Natural killer cell (primary cell): ENCODE results near the gene LILRB3. TPM values are rescaled to one million over a fixed set of nuclear protein-coding genes. Genes with fewer than 3 reads are reported as not detected.

ENCODE experiments used
- ATAC-seq, 3 donors: fragments of 150-1000 bp in 2 of 3; fragments of 200-7000 bp in 1 of 3; cut with Tn5 transposase; 1 replicate in 1 of 3; 2 replicates in 2 of 3; pipeline ENCODE4 v1.10.0; 2021; ENCODE audit warnings: mild to moderate bottlenecking in 2 of 3, moderate library complexity in 2 of 3
- DNase-seq, 2 donors: peaks; one replicate each; pipeline versions ENCODE4 v3.0.0 to v3.0.0-alpha.2; 2013 to 2021; ENCODE audit warnings: mixed read lengths in 1 of 2
- H3K27ac ChIP-seq: one replicate; pipeline ENCODE4 v1.5.1; 2013; ENCODE audit warnings: mild to moderate bottlenecking, low read length
- H3K27me3 ChIP-seq: one replicate; pipeline ENCODE4 v1.6.1; 2013; ENCODE audit warnings: low read length; ENCODE audit not compliant: control insufficient read depth, insufficient read depth
- H3K36me3 ChIP-seq: one replicate; pipeline ENCODE4 v1.6.1; 2013; ENCODE audit warnings: low read length; ENCODE audit not compliant: control insufficient read depth, insufficient read depth
- H3K4me1 ChIP-seq: one replicate; pipeline ENCODE4 v1.6.1; 2013; ENCODE audit warnings: low read length; ENCODE audit not compliant: control insufficient read depth, insufficient read depth
- H3K4me3 ChIP-seq: one replicate; pipeline ENCODE4 v1.5.1; 2013; ENCODE audit warnings: low read length
- H3K9me3 ChIP-seq: one replicate; pipeline ENCODE4 v1.6.1; 2013; ENCODE audit warnings: low read length; ENCODE audit not compliant: control insufficient read depth, insufficient read depth
- H3K27ac Mint-ChIP-seq, 2 donors: one replicate each; pipeline ENCODE4 v1.8.0; 2022; ENCODE audit warnings: mild to moderate bottlenecking in 2 of 2, mixed read lengths in 2 of 2, moderate library complexity in 1 of 2
- H3K27me3 Mint-ChIP-seq, 2 donors: one replicate each; pipeline ENCODE4 v1.8.0; 2022; ENCODE audit warnings: low read depth in 2 of 2, mixed read lengths in 2 of 2
- H3K36me3 Mint-ChIP-seq: one replicate; pipeline ENCODE4 v1.8.0; 2022; ENCODE audit warnings: mixed read lengths
- H3K4me1 Mint-ChIP-seq, 2 donors: one replicate each; pipeline ENCODE4 v1.8.0; 2022; ENCODE audit warnings: mixed read lengths in 2 of 2
- H3K4me3 Mint-ChIP-seq: one replicate; pipeline ENCODE4 v1.8.0; 2022; ENCODE audit warnings: mild to moderate bottlenecking, moderate library complexity, mixed read lengths
- H3K9me3 Mint-ChIP-seq, 2 donors: one replicate each; pipeline ENCODE4 v1.8.0; 2022; ENCODE audit warnings: mixed read lengths in 2 of 2
- WGBS: methylation state at CpG from one replicate; pipeline ENCODE4 v1.1.7; 2013; ENCODE audit warnings: missing lambda C conversion rate; ENCODE audit not compliant: insufficient coverage; 5-methylcytosine and 5-hydroxymethylcytosine counted together
- intact Hi-C: fragments of 100-400 bp; cut with micrococcal nuclease; formaldehyde crosslinking; loops from one replicate; pipeline ENCODE4 v1.14.2; 2022
- total RNA-seq, 4 donors: library from RNA; stranded (reverse); fragments of 120-200 nt in 1 of 4; gene quantifications; one replicate each; pipeline versions ENCODE4 v1.2.3 to v1.2.4, GENCODE V29; 2013 to 2022
- TF ChIP-seq, protein P1 (sequence below): fragments of 200-600 bp; IDR thresholded peaks from one replicate; pipeline ENCODE4 v1.8.0; 2022; ENCODE audit warnings: antibody characterized with exemption

The LILRB3 gene
- total RNA-seq, 3 donors from 2014 or later (not counting 1 experiment from before 2014, with no cell fraction given) = 6.8 to 12.6 (median 12.6) TPM

DNA sequence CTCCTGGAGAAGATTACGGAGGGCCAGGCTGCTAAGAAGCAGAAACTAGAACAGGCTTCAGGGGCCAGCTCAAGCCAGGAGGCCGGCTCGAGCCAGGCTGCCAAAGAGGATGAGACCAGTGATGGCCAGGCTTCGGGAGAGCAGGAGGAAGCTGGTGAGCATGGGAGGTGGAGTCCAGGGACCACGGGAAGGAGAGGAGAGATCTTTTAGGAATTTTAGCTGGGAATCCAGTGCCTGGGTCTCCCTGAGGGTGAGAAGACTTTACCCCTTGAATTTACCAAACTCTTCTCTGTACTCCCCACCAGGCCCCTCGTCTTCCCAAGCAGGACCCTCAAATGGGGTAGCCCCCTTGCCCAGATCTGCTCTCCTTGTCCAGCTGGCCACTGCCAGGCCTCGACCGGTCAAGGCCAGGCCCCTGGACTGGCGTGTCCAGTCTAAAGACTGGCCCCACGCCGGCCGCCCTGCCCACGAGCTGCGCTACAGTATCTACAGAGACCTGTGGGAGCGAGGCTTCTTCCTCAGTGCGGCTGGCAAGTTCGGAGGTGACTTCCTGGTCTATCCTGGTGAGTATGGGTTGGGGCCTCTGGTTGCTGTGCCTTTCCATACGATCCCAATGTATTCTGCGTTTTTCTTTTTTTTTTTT lies 30.9 kb downstream of the LILRB3 start:
- ATAC-seq (no peak), DNase-seq (no peak)
- peak overlapping the region; percentile 97 to 99 for H3K27ac Mint-ChIP-seq
- H3K27me3 ChIP-seq = no peaks in the 10 kb centered on the region
- H3K4me3 Mint-ChIP-seq = peak overlapping the region; percentile 99
- peak overlapping the region; percentile 98 for H3K27ac ChIP-seq
- no peaks in the 10 kb centered on the region for H3K9me3 ChIP-seq
- intact Hi-C loops = loop anchor here (2.0 to 10.0 kb wide), 2 partner anchors 325 to 1463 kb away; partner anchors contain the start of genes MYADM and U2AF2
- H3K36me3 ChIP-seq = peaks cover 10% of the 10 kb centered on the region
- peaks cover 23% of the 10 kb centered on the region for H3K4me1 ChIP-seq
- TF ChIP-seq, protein P1, sequence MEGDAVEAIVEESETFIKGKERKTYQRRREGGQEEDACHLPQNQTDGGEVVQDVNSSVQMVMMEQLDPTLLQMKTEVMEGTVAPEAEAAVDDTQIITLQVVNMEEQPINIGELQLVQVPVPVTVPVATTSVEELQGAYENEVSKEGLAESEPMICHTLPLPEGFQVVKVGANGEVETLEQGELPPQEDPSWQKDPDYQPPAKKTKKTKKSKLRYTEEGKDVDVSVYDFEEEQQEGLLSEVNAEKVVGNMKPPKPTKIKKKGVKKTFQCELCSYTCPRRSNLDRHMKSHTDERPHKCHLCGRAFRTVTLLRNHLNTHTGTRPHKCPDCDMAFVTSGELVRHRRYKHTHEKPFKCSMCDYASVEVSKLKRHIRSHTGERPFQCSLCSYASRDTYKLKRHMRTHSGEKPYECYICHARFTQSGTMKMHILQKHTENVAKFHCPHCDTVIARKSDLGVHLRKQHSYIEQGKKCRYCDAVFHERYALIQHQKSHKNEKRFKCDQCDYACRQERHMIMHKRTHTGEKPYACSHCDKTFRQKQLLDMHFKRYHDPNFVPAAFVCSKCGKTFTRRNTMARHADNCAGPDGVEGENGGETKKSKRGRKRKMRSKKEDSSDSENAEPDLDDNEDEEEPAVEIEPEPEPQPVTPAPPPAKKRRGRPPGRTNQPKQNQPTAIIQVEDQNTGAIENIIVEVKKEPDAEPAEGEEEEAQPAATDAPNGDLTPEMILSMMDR = no peak
- 81% methylated on average over 19 of the region's 19 CpGs for whole genome bisulfite sequencing
- H3K36me3 Mint-ChIP-seq = no peaks in the 10 kb centered on the region
- peak overlapping the region; percentile 66 for H3K4me3 ChIP-seq
- H3K27me3 Mint-ChIP-seq = no peaks in the 10 kb centered on the region
- peaks cover 26 to 38% of the 10 kb centered on the region in 2 donors for H3K4me1 Mint-ChIP-seq
- no peaks in the 10 kb centered on the region for H3K9me3 Mint-ChIP-seq

DNA sequence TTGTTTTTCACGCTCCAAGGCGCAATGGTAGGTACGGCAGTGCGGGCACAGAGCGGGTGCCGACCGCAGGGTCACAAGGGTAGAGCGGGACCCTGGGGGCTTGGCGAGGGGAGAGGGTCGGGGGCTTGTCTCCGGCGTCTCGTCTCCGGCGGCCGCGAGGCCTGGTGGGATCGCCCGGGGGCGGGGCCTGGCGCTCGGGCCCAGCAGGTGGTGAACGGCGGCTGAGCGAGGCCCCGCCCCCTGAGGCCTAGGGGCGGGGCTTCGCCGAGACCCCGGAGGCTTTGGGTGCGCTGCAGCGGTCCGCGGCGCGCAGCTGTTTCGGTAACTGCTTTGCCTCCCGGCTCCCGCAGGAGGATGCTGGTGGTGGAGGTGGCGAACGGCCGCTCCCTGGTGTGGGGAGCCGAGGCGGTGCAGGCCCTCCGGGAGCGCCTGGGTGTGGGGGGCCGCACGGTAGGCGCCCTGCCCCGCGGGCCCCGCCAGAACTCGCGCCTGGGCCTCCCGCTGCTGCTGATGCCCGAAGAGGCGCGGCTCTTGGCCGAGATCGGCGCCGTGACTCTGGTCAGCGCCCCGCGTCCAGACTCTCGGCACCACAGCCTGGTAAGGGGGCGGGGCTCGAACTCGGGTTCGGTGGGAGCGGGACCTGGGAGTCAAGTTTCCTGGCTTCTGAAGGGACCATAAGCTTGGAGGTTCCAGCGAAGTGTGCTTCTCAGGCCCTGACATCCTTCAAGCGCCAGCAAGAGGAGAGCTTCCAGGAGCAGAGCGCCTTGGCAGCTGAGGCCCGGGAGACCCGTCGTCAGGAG lies 31.6 kb downstream of the LILRB3 start, which contains the start of gene TSEN34:
Gene TSEN34 (plus strand): TSS at position 298 of the 800 bp plus-strand sequence. CDS start 57 bp downstream, at position 355.
- Histone ChIP-seq H3K27me3 (no peaks in the 10 kb centered on the region), H3K36me3 (peaks cover 12% of the 10 kb centered on the region), H3K4me1 (peaks cover 23% of the 10 kb centered on the region), H3K9me3 (no peaks in the 10 kb centered on the region), H3K4me3 (peak within 1 kb of the TSS; percentile 92), H3K27ac (peak within 1 kb of the TSS; percentile 98)
- Mint-ChIP-seq H3K9me3 (no peaks in the 10 kb centered on the region), H3K27ac (peak within 1 kb of the TSS; percentile 97 to 99), H3K27me3 (no peaks in the 10 kb centered on the region), H3K4me3 (peak within 1 kb of the TSS; percentile 99), H3K36me3 (no peaks in the 10 kb centered on the region), H3K4me1 (peaks cover 26 to 40% of the 10 kb centered on the region in 2 donors)
- TF ChIP-seq, protein P1 = no peak
- 1% methylated on average over 77 of the region's 77 CpGs for WGBS
- intact Hi-C loops = loop anchor here (2.0 to 10.0 kb wide), 2 partner anchors 324 to 1464 kb away; partner anchors contain the start of genes MYADM and U2AF2
- peak; percentile 30 to 54 (median 40) for ATAC-seq
- DNase-seq = peak; percentile 91 to 95

DNA sequence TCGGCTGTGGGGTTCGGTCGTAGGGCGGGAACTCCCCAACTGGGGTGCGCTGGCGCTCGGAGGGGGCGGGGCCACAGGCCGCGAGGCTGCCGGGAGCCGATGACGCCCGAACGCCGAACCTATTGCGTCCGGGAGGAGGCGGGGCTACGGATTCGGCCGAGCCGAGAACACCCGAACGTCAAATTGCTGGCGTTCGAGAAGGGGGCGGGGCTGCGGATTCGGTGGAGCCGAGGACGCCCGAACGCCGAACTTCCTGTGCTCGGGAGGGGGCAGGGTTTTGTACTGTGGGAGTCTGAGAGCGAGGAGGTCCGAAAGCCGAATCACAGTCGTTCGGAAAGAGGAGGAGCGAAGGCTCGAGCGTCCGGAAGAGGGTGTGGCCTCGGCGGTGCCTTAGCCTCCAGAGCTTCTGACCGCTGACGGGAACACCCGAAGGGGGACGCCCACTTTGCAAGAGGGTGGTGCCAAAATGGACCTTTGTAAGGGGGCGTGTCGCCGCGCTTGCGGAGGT lies 32.2 kb downstream of the LILRB3 start:
- intact Hi-C loops = loop anchor here (1.0 to 10.0 kb wide), 6 partner anchors 10 to 1464 kb away; partner anchors contain the start of genes CNOT3, MYADM, PRPF31 and RPS9
- peak overlapping the region; percentile 98 for H3K27ac ChIP-seq
- peaks cover 23% of the 10 kb centered on the region for H3K4me1 ChIP-seq
- H3K4me3 ChIP-seq = peak overlapping the region; percentile 92
- peak overlapping the region; percentile 99 for H3K4me3 Mint-ChIP-seq
- no peaks in the 10 kb centered on the region for H3K27me3 ChIP-seq
- ATAC-seq (peak; percentile 57 to 79 (median 64)), DNase-seq (peak; percentile 100)
- under 1% methylated on average over 56 of the region's 56 CpGs for WGBS
- peak overlapping the region; percentile 97 to 99 for H3K27ac Mint-ChIP-seq
- TF ChIP-seq, protein P1 = no peak
- peaks cover 26 to 39% of the 10 kb centered on the region in 2 donors for H3K4me1 Mint-ChIP-seq
- no peaks in the 10 kb centered on the region for H3K27me3 Mint-ChIP-seq
- no peaks in the 10 kb centered on the region for H3K36me3 Mint-ChIP-seq
- H3K36me3 ChIP-seq = peaks cover 12% of the 10 kb centered on the region
- H3K9me3 ChIP-seq = no peaks in the 10 kb centered on the region
- no peaks in the 10 kb centered on the region for H3K9me3 Mint-ChIP-seq
